HG03196 (cell line): ENCODE results near the gene CEP250.
"Not testable (repeated sequence)": the region's sequence is repeated elsewhere in the genome, so short reads cannot be mapped to it uniquely, and the experiment has no call there.

ENCODE experiments used
- ATAC-seq: cut with Tn5 transposase; IDR thresholded peaks from one replicate; pipeline ENCODE4 v1.9.1; 2021; ENCODE audit not compliant: unreplicated experiment

The CEP250 gene

DNA sequence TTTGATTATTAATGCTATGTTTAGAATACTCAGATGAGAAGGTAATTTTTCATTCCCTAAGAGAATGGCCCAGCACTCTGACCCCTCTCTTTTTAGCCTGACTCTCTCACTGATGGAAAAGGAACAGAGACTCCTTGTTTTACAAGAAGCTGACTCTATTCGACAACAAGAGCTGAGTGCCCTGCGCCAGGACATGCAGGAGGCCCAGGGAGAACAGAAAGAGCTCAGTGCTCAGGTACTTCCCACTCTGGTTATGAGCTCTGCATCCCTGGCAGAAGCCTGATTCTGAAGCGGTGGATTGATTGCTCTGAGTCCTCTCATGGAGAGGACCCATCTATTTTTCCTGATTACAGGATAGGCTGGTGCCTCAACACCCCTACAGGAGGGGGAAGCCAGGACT, 41.1 kb downstream of the CEP250 start:
- ATAC-seq = no peak

GRCh38 chr20:35497320-35497719, 41.9 kb downstream of the CEP250 start:
- ATAC-seq = no peak

GRCh38 chr20:35497780-35498189, 42.4 kb downstream of the CEP250 start:
- no peak for ATAC-seq

DNA sequence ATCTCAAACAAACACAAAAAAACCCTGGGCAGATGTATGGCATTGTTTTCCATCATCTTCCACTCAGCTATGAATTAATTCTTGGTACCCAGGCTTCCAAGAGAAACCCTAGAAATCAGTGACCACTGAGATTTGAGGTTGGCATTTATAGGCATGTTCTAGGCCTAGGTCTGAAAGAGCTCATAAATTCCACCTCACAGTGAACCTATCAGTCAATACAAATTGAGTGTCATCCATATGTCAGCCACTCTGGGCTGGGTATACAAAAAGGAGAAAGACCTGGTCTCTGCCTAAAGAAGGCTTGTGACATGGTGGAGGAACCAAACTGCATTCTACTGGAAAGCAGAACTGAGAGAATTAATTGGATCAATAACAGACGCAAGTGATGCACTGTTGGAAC, 43.9 kb downstream of the CEP250 start:
- no peak for ATAC-seq

DNA sequence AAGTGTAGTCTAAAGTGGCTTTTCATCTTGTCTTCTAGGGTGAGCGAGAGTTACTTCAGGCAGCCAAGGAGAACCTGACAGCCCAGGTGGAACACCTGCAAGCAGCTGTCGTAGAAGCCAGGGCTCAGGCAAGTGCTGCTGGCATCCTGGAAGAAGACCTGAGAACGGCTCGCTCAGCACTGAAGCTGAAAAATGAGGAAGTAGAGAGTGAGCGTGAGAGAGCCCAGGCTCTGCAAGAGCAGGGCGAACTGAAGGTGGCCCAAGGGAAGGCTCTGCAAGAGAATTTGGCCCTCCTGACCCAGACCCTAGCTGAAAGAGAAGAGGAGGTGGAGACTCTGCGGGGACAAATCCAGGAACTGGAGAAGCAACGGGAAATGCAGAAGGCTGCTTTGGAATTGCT, 47.0 kb downstream of the CEP250 start:
- no peak for ATAC-seq

DNA sequence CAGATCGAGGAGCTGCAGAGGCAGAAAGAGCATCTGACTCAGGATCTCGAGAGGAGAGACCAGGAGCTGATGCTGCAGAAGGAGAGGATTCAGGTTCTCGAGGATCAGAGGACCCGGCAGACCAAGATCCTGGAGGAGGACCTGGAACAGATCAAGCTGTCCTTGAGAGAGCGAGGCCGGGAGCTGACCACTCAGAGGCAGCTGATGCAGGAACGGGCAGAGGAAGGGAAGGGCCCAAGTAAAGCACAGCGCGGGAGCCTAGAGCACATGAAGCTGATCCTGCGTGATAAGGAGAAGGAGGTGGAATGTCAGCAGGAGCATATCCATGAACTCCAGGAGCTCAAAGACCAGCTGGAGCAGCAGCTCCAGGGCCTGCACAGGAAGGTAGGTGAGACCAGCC, 47.9 kb downstream of the CEP250 start:
- no peak for ATAC-seq

- ATAC-seq = no peak
These were observed 48.6 kb downstream of the CEP250 start for GRCh38 chr20:35503841-35504561.

- ATAC-seq = no peak
These were observed 49.4 kb downstream of the CEP250 start for GRCh38 chr20:35504751-35505150.

DNA sequence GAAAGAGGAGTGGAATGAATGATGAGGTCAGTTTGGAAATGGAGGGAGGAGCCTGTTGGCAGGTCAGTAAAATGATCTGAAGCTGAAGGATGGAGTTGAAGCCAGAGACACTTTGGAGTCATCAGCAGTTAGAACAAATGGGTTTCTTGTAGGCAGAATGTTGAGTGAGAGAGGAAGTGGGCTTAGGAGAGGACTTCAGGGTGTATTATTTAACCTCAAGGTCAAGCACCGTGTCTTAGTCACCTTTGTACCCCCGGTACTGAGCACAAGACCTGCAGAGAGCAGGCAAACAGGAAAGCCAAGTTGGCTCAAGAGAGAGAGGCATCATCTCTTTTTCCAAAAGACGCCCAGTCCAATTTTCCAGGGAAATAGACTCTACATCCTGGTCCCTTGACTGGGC, 50.8 kb downstream of the CEP250 start:
- no peak for ATAC-seq

DNA sequence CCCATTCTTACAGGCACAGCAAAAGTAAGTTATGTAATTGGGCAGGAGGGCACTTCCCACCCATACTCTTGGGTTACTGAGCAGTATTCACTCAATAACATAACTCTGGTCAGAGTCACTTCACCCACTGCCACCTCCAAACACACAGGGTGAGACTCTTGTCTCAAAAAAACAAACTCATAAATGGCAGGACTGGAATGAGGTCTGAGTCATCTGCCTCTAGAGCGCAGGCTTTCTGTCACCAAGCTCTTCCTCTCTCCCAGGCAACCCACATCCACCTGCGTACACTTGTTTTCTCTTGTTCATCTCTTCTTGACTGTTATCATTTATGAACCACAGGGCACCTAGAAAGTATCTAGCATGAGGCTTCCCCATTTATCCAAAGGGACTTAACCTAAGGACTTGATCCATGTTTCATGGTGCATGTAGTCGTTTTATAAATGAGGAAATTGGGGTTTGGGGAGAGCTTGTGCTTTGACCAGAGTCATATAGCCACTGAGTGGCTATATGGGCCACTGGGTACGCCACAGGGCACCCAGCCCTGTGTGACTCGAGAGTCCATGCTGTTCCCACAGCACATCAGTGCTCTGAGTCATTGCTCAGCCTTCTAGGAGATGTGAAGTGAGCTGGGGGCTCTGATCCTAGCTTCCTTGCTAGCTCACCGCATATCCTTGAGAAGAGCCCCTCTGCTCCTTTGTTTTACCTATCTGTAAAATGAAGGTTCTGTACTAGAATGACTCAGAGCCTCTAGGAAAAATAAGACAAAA, 51.7 kb downstream of the CEP250 start:
- ATAC-seq = no peak

DNA sequence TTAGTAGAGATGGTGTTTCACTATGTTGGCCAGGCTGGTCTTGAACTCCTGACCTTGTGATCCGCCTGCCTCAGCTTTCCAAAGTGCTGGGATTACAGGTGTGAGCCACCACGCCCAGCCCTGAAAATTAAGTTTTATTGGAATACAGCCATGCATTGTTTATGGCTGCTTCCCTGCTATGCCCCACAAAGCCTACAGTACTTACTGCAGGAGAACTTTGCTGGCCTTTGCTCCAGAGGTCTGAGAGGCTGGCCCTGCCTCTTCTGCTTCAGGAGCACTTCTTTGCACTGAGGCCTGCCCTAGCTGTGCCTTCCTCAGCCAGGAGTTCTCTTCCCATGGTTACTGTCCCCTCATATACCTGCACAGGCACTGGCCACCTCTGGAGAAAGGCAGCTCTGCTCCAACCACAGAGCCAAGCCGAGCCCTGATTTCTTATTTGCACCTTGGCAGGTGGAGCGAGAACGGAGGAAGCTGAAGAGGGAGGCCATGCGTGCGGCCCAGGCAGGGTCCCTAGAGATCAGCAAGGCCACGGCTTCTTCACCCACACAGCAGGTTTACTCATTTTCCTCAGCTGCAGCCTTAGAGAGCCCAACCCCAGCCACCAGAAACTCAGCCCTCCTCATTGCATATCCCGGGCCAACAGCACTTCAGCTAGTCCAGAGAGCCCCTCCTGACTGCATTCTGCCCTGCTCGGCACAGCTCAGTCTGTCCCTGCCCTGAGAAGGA, 53.3 kb downstream of the CEP250 start:
- ATAC-seq = no peak

- no peak for ATAC-seq
These were observed 55.7 kb downstream of the CEP250 start for GRCh38 chr20:35510951-35511735.

- ATAC-seq = no peak
These were observed 56.5 kb downstream of the CEP250 start for GRCh38 chr20:35511814-35512420.

DNA sequence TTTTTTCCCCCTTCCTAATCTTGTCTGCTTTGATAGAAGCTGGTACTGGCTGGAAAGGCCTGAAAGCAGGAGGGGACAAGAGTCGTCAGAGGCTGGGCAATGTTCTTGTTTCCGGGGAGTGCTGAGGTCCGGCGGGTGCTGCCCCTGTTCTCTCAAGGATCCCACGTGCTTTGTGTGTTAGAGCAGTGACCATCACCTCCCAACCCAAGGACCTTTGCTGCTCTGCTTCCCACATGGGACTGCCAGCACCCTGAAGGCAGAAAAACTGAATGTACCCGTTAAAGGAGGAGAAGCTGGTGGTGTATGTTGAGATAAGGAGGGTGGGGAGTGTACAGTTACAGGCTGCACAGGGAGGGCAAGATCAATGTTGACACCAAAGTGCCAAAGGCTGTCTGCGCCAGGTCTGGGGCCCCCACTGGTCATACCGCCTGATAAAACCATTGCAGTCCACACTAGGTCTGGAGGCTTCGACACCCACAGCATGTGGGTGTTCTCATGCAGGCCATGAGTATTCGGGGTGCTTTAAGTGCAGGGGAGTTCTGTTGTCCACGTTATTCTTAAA, 59.1 kb downstream of the CEP250 start:
- ATAC-seq = no peak

- ATAC-seq = no peak
These were observed 59.9 kb downstream of the CEP250 start for GRCh38 chr20:35515341-35515740.

DNA sequence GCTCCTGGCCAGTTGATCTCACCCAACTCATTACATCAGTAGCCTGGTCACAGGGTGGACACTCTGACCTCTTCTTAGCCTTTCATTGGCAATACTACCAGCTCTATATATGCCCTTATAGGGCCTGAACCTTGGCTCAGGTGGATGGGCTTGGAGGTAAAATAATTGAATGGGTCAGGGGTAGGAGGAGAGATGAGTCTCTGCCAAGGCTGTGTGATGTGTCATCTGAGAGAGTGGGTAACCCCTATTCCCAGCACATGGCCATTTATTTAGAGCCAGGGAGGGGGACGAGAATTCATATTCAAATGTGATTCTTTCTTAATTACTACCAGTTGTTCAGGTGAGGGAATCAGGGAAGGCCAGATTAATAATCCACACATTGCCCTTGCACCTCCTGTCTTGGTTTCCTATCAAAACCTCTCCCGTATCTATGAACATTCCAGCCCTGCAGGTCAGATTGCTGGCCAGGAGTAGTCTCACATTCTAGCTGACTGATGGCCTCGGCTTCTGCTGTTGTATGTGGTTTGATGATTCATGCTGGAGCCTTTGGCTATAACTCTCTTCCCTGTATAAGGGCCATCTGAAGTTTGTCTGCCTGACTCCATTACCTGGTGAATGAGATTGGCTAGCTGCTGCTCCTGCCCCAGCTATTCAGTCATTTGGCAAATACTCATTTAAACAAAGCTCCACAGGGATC, 60.7 kb downstream of the CEP250 start:
- ATAC-seq = no peak

DNA sequence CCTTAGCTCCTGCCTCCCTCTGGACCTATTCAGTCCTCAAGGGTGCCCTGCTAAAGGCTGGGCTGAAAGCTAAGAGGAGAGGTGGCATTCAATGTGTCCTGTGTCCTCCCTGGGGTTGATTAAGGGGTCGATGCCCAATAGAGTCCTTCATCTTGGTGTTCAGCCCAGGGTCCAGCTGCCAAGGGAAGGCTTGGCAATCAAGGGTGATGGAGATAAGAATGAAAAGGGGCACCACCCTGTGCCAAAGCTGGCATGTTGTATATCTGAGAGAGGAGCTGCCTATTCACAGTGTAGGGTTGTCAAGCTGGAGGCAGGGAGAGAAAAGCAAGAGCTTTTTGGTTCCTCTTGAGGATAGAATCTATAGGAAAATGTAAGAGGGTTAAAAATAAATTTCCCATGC, 61.7 kb downstream of the CEP250 start:
- no peak for ATAC-seq

- not testable (repeated sequence) for ATAC-seq
These were observed 62.4 kb downstream of the CEP250 start for GRCh38 chr20:35517767-35518166.

GRCh38 chr20:35518955-35519354, 63.6 kb downstream of the CEP250 start:
- ATAC-seq = no peak
